Stimulated activated CD8-positive, alpha-beta memory T cell treated with anti-CD3 and anti-CD28 coated beads, Interleukin-7, amount 100 ng/mL, for 48 hours (primary cell): ENCODE measurements around the gene SNX30.

ENCODE experiments used
- DNase-seq, 2 donors: peaks; one replicate each; pipeline ENCODE4 v3.0.0-alpha.2; 2020; ENCODE audit warnings: low read depth in 1 of 2; ENCODE audit errors: extremely low read depth in 1 of 2

Gene SNX30

GRCh38 chr9:112873773-112874405, 123.3 kb downstream of the SNX30 start:
- DNase-seq, result no peak

- DNase-seq, result no peak
These were observed 128.2 kb downstream of the SNX30 start for GRCh38 chr9:112878752-112879151.

- DNase-seq, result no peak
These were observed 130.1 kb downstream of the SNX30 start for GRCh38 chr9:112880650-112881049.

- no peak for DNase-seq
These were observed 130.8 kb downstream of the SNX30 start for GRCh38 chr9:112881331-112881730.

- DNase-seq, result no peak
These were observed 133.5 kb downstream of the SNX30 start for GRCh38 chr9:112884101-112884500.

- DNase-seq, result no peak
These were observed 134.2 kb downstream of the SNX30 start for GRCh38 chr9:112884721-112885120.

GRCh38 chr9:112885324-112885723, 134.8 kb downstream of the SNX30 start:
- DNase-seq, result no peak

GRCh38 chr9:112886351-112886750, 135.8 kb downstream of the SNX30 start:
- DNase-seq, result no peak

- DNase-seq, result no peak
These were observed 136.8 kb downstream of the SNX30 start for GRCh38 chr9:112887381-112887780.

GRCh38 chr9:112890106-112891081, 139.8 kb downstream of the SNX30 start, which contains the start of gene SLC46A2:
TSS of gene SLC46A2 (minus strand) at chr9:112890876. CDS start at chr9:112890681, 195 bp downstream.
- no peak for DNase-seq

- DNase-seq, result no peak
These were observed 141.0 kb downstream of the SNX30 start for GRCh38 chr9:112891521-112891920.

- no peak for DNase-seq
These were observed 142.4 kb downstream of the SNX30 start for GRCh38 chr9:112892981-112893380.

- no peak for DNase-seq
These were observed 143.5 kb downstream of the SNX30 start for GRCh38 chr9:112894041-112894440.

GRCh38 chr9:112894699-112895098, 144.1 kb downstream of the SNX30 start:
- DNase-seq, result no peak

GRCh38 chr9:112896131-112896530, 145.6 kb downstream of the SNX30 start:
- DNase-seq, result no peak

- no peak for DNase-seq
These were observed 148.3 kb downstream of the SNX30 start for GRCh38 chr9:112898872-112899311.

GRCh38 chr9:112900488-112900887, 149.9 kb downstream of the SNX30 start:
- DNase-seq, result no peak

GRCh38 chr9:112900901-112901300, 150.3 kb downstream of the SNX30 start:
- no peak for DNase-seq

GRCh38 chr9:112905084-112905483, 154.5 kb downstream of the SNX30 start:
- DNase-seq, result no peak

GRCh38 chr9:112911736-112912135, 161.2 kb downstream of the SNX30 start:
- no peak for DNase-seq

- no peak for DNase-seq
These were observed 162.1 kb downstream of the SNX30 start for GRCh38 chr9:112912636-112913035.

- no peak for DNase-seq
These were observed 162.8 kb downstream of the SNX30 start for GRCh38 chr9:112913326-112913725.
